Mesodermal cell (in vitro differentiated cells): Measurements from ENCODE around the gene SNCAIP. TPM values are rescaled to one million over a fixed set of nuclear protein-coding genes. Genes with fewer than 3 reads are reported as not detected.

Experiments
- H3K27ac ChIP-seq: 2 replicates; pipeline ENCODE4 v1.7.0; 2013; ENCODE audit warnings: mild to moderate bottlenecking, low read depth, low read length, moderate library complexity; ENCODE audit not compliant: severe bottlenecking
- H3K36me3 ChIP-seq: 2 replicates; pipeline ENCODE4 v1.7.1; 2013; ENCODE audit warnings: mild to moderate bottlenecking, low read length, moderate library complexity; ENCODE audit not compliant: control insufficient read depth, insufficient read depth
- H3K4me1 ChIP-seq: one replicate; pipeline ENCODE4 v1.7.1; 2013; ENCODE audit warnings: mild to moderate bottlenecking, low read length; ENCODE audit not compliant: insufficient read depth, control insufficient read depth, poor library complexity, severe bottlenecking
- H3K4me3 ChIP-seq: 2 replicates; pipeline ENCODE4 v1.7.0; 2013; ENCODE audit warnings: low read length, control low read depth, mild to moderate bottlenecking; ENCODE audit not compliant: insufficient read depth, poor library complexity, severe bottlenecking; ENCODE audit errors: extremely low read depth
- H3K9me3 ChIP-seq: 2 replicates; pipeline ENCODE4 v1.7.1; 2013; ENCODE audit warnings: mild to moderate bottlenecking, low read length, moderate library complexity; ENCODE audit not compliant: control insufficient read depth
- WGBS, 2 experiments: methylation state at CpG; one replicate each; pipeline ENCODE4 v1.1.5; 2013; ENCODE audit warnings: missing lambda C conversion rate in 2 of 2; ENCODE audit not compliant: insufficient coverage in 2 of 2; 5-methylcytosine and 5-hydroxymethylcytosine counted together
- polyA plus RNA-seq, 2 experiments: library from polyadenylated mRNA; stranded (reverse); fragments of 50-300 nt; gene quantifications; one replicate each; pipeline ENCODE4 v1.2.3, GENCODE V29; 2013

The SNCAIP gene
- 20.2 TPM for polyA plus RNA-seq (2013, experiment 1 of 2)
- polyA plus RNA-seq (2013, experiment 2 of 2) = 19.3 TPM

DNA sequence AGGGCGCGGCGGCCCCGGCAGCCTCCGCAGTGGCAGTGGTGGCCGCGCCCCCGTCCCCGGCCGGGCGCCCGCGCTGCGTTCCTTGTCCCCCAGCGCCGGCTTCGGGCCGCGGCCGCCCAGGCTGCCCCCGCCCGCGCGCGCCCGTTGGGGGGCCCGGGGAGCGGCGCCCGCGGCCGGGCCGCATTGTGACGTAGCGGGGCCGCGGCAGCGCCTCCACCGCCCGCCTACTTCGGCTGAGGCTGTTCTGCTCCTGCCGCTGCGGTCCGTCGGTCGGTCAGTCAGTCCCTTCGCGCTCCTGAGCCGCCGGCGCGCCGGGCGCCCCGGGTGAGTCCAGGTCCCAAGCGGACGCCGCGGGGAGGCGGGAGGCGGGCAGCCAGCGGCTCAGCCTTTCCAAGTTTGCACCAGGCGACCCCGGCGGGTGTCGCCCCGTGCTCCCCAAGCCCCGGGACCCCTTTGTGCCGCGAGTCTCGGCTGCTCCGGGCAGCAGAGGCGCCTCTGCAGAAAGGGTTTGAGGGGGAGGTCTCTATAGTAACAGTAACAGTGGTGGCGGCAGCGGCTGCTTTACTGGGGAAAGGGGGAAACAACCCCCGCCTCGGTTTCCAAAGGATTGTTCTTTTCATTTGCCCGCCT lies at the start of gene SNCAIP:
Gene SNCAIP, plus strand, starts transcription at position 277 of the 630 bp plus-strand sequence. CDS start 78,898 bp downstream, outside the sequence.
- Histone ChIP-seq H3K4me3 (peak within 1 kb of the TSS; percentile 73), H3K27ac (peak within 1 kb of the TSS; percentile 46), H3K36me3 (no peaks in the 10 kb centered on the region), H3K9me3 (peaks cover 4% of the 10 kb centered on the region), H3K4me1 (peaks cover 4% of the 10 kb centered on the region)
- WGBS, 2 experiments = 0% methylated on average over 42 to 53 of the region's 78 CpGs

DNA sequence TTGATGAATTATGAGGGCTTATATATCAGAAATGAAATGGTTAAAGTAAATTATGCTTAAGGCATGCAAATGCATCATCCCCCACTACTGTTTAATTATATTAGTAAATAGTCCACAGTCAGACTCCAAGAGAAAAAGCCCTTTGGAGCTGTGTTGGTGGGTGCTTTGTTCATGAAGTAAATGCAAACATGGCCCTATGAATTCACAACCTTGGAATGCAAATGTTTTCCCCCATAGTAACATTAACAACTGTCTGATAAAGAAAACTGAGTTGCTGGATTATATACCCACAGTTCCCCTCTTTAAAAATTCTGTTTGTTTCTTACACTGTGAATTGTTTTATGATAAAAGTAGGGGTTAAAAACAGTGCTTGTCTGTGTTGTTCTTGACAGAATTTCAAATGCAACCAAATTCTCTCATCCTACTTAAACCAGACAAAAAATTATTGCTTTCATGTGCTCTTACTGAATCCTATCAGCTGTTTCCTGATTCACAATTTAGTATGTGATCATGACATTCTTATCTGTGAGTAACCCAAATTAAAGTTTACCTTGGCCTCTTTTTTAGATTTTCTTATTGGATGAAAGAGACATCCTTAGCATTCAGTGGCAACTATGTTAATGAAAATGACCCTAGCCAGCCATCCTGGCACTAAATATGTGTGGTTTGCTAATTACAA lies 48.5 kb upstream of the SNCAIP start:
- no peak overlapping the region for H3K27ac ChIP-seq
- no peaks in the 10 kb centered on the region for H3K36me3 ChIP-seq
- H3K4me1 ChIP-seq = peaks cover 3% of the 10 kb centered on the region
- H3K4me3 ChIP-seq = no peak overlapping the region
- H3K9me3 ChIP-seq = no peaks in the 10 kb centered on the region

DNA sequence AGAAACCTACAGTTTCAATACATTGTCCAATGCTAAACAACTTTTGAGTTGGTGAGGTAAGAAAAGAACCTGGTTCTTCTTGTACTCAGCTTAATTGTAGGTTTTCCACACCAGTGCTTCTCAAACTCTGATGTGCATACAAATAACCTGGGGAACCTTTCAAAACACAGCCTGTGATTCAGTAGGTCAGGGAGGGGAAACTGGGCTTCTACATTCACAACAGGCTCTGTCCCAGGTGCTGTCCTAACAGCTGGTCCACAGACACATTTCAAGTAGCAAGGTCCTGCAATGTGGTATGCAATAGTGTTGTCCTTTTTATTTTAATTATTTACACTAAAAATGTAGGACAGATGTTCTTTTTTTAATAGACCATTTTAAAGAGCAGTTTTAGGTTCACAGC lies 47.4 kb upstream of the SNCAIP start:
- Histone ChIP-seq H3K27ac (no peak overlapping the region), H3K36me3 (no peaks in the 10 kb centered on the region), H3K4me3 (no peak overlapping the region), H3K4me1 (peaks cover 3% of the 10 kb centered on the region), H3K9me3 (no peaks in the 10 kb centered on the region)

DNA sequence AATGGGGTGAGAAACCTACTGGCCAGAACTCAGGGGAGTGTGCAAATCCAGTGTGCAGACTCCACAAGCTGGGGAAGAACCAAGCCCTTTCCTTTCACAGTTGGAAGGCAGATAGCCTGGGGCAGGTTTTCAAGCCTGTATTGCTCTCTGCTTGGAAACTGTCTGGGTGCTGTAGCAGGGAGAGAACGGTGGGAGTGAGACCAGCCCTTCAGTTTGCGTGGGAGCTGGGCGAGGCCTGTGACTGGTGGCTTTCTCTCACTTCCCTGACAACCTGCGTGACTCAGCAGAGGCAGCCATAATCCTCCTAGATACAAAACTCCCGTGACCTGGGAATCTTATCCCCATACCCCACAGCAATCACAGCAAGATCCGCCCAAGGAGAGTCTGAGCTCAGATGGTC lies 44.9 kb upstream of the SNCAIP start:
- no peak overlapping the region for H3K4me3 ChIP-seq
- 83 to 95% methylated on average over 5 to 6 of the region's 6 CpGs for WGBS, 2 experiments
- peaks cover 2% of the 10 kb centered on the region for H3K4me1 ChIP-seq
- no peaks in the 10 kb centered on the region for H3K36me3 ChIP-seq
- H3K9me3 ChIP-seq = no peaks in the 10 kb centered on the region
- H3K27ac ChIP-seq = no peak overlapping the region

DNA sequence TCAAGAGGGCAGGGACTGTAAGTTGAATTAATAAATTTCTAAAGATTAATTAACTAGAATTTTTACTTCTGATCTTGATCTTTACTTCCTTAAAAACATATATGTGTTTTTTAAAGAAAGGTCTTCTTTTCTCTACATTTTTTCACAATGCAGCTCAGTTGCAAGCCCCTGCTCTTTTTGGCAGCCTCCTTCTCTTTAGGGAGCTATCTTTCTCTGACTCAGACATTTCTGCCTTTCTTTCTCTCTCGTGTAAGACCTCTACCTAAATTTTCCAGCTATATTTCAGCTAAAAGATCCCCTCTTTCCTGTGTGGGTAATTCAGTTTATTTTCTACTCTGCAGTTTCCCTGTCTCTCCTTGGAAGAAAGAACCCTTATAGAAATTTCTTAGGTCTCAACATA lies 38.3 kb upstream of the SNCAIP start:
- H3K9me3 ChIP-seq = no peaks in the 10 kb centered on the region
- no peaks in the 10 kb centered on the region for H3K36me3 ChIP-seq
- H3K4me1 ChIP-seq = no peaks in the 10 kb centered on the region
- WGBS, 2 experiments = no CpG with 5 or more reads among the region's 1 CpG
- no peak overlapping the region for H3K27ac ChIP-seq
- H3K4me3 ChIP-seq = no peak overlapping the region

DNA sequence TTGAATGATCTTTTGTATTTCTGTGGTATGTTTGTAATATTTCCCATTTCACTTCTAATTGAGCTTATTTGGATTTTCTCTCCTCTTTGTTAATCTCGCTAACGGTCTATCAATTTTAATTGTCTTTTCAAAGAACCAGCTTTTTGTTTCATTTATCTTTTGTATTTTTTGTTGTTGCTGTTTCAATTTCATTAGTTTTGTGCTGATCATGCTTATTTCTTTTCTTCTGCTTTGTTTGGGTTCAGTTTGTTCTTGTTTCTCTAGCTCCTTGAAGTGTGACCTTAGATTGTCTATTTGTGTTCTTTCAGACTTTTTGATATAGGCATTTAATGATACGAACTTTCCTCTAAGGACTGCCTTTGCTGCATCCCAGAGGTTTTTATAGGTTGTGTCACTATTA lies 28.4 kb upstream of the SNCAIP start:
- Histone ChIP-seq H3K9me3 (no peaks in the 10 kb centered on the region), H3K36me3 (no peaks in the 10 kb centered on the region), H3K4me1 (peaks cover 6% of the 10 kb centered on the region), H3K4me3 (no peak overlapping the region), H3K27ac (no peak overlapping the region)
- no CpG with 5 or more reads among the region's 3 CpGs for WGBS, 2 experiments

DNA sequence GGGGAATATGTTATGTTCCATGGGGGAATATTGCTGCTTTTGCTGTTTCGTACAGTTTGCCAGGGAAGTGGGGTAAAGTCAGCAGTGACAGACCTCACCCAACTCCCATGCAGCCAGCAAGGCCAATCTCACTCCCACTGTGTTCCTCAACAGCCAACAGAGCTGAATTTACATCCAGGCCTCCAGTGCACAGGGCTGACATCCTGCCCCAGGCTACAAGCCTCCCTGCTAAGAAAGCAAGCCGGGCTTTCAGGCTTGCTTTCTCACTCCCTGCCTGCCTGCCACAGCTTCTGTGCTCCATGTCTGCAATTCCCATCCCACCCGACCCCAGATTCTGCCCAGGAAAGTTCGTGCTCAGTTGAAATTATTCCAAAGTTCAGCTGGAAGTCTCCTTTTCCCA lies 25.5 kb upstream of the SNCAIP start:
- no peaks in the 10 kb centered on the region for H3K36me3 ChIP-seq
- no peaks in the 10 kb centered on the region for H3K9me3 ChIP-seq
- no peak overlapping the region for H3K27ac ChIP-seq
- no peak overlapping the region for H3K4me3 ChIP-seq
- H3K4me1 ChIP-seq = peaks cover 6% of the 10 kb centered on the region
- WGBS, 2 experiments = 56 to 57% methylated on average over 2 to 3 of the region's 4 CpGs

DNA sequence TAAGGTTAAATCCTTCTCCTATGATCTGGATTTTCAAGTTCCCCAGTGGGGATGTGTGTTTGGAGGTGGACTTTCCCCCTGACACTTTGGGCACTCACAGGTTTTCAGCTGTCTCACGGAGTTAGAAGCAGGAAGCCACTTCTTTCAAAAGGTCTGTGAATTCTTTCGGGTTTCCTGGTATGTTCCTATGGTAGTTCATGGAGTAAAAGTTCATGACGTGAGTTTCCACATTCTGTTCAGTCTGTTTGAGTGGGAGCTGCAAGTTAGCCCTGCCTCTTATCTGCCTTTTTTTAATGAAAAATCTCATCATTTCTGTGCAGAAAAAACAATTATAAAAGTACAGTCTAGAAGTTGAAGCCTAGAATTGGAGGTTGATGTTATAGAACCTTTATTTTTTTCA lies 24.9 kb upstream of the SNCAIP start:
- Histone ChIP-seq H3K4me3 (no peak overlapping the region), H3K9me3 (no peaks in the 10 kb centered on the region), H3K27ac (no peak overlapping the region), H3K4me1 (peaks cover 6% of the 10 kb centered on the region), H3K36me3 (no peaks in the 10 kb centered on the region)
- 72% methylated on average over 2 of the region's 3 CpGs; no CpG with 5 or more reads in 1 of the 2 experiments for WGBS, 2 experiments

DNA sequence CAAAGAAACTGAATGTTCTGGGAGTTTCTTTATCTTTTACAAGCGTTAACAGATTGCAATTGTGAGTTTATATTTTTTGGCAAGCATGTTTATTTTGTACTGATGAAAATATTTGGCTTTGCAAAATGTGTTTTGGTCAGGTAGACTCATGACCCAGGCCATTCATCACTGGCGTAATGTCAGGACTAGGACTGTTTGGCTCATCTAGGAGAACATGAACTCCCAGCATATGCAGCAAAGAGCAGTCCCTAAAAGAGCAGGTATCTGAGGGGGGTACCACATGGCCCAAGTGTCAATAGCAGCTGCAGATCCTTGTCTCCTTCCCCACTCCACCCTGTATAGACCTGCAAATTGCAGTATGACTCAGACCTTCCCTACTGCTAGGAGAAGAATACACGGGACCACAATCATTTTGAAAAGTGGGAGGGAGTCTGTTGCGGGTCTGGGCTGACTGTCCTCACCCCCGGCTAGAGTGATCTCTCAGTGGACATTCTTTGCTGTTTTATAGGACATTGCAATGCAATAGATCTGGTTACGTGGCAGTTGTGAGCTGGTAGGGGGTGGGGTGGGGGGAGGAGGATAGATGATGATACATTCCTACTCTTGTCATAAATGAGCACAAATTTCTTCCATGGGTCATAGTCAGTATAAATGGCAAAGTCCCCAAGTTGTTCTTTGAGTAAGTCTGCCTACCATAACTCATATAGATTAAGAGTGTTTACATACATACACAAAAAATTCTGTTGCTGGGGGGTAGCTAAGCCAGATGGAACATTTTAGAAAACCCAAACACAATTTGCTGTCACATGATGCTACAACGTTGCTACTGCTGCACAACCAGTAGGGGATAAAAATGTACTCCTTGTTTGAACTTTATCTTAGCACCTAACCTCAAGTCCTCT lies 20.8 kb upstream of the SNCAIP start:
- H3K4me1 ChIP-seq = peaks cover 11% of the 10 kb centered on the region
- 66 to 67% methylated on average over 4 to 6 of the region's 7 CpGs for WGBS, 2 experiments
- H3K9me3 ChIP-seq = no peaks in the 10 kb centered on the region
- H3K27ac ChIP-seq = no peak overlapping the region
- no peaks in the 10 kb centered on the region for H3K36me3 ChIP-seq
- no peak overlapping the region for H3K4me3 ChIP-seq

DNA sequence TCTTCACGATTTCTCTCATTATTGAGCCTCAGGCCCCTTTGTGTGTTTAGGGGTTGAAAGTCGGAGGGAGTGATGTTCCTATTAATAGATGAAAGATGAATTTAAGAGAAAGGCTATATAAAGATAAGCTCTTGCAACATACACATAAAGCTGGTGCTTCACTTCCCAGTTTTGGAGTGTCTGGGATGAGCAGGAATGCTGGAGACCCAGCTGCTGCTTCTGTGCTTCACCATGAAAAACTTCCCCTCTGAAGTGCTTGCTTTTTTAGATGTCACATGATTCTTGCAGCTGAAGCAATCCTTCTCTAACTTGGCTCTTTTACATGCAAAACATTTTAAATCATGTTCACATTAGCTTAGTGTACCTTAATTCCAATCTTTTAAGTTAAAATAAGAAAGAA lies 19.7 kb upstream of the SNCAIP start:
- no CpG with 5 or more reads among the region's 2 CpGs for WGBS, 2 experiments
- Histone ChIP-seq H3K36me3 (no peaks in the 10 kb centered on the region), H3K4me3 (no peak overlapping the region), H3K9me3 (no peaks in the 10 kb centered on the region), H3K4me1 (peaks cover 5% of the 10 kb centered on the region), H3K27ac (no peak overlapping the region)
